A549 treated with DMSO at 1 μM for 4 hours (cell line): ENCODE measurements around the gene PPIA. TPM values are rescaled to one million over a fixed set of nuclear protein-coding genes. Genes with fewer than 3 reads are reported as not detected.

Experiments used
- total RNA-seq: library from RNA; stranded (reverse); fragments of 200-300 nt; extraction: Qiagen RNA extraction; gene quantifications from 5 replicates; pipeline ENCODE4 v1.2.3, GENCODE V29; 2022; ENCODE audit warnings: low read depth

The PPIA gene
- total RNA-seq: 4,827 to 5,540 TPM (median 5,124 TPM) in 5 replicates

DNA sequence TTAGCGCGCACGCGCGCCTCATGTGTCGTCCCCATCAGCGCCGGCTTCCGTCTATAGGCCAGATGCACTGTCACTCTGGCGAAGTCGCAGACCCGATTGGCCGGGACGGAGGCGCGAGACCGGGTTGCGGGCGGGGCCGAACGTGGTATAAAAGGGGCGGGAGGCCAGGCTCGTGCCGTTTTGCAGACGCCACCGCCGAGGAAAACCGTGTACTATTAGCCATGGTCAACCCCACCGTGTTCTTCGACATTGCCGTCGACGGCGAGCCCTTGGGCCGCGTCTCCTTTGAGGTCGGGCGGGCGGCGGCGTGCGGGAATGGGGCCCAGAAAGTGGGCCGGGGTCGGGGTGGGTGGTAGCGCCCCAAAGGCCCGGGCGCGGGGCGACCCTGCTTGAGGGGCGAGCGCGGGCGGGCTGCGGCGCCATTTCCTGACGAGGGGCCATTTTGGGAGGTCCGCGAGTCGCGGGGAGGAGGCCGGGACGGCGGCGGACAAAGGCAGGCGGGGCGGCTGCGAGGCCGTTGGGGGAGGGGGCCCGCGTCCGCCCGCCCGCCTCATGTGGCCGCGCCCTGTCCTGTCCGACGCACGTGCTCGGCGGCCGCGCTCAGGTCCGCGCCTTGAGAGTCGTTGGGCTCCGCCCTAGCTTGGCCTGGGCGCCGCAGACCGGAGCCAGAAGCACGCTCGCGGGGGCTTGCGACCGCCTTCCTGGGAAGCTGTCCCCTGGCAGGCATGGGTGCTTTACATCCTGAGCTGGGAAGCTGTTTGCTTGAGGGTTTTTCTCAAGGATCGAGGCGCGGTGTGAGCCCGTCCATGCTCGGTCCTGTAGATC lies at the start of gene PPIA:
TSS of gene PPIA (plus strand) at position 178 of the 825 bp plus-strand sequence. CDS start at position 222, 44 bp downstream.

DNA sequence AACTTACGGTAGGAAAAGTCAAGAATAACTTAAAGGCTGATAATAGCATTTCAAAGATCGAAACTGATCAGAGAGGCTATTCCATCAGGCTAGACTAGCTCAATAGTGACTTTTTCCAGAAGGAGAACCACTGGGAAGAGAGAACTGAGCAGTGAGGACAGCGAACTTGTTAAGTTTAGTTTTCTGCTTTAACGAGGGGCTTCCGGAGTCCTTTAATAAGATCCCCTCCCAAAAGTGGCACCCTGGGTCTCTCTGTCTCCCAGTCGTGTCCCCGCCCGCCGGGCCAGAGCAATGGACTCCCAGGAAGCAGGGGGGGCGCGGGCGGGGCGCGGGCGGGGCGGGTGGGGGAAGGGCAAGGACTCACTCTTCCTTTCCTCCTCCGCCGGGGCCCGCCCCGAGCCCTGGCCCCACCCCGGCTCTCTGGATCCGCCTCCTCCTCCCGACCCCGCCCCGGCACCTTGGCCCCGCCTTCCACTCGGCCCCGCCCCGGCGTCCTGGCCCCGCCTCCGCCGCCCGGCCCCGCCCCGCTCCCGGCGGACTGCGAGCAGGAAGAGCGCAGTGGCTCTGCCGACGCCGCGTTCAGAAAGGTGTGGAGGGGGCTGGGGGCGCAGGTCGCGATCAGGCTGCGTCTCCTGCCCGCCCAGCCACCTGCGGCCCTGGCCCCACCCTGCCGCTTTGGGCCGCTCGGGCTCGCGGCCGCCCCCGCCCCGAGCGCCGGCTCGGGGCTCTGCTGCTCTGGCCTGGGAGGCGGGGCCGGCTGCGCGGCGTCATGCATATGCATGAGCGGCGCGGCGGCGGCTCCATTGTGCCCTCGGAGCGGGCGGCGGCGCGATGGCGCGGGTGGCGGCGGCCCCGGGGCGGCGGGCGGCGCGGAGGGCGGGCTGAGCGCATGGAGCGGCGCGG lies 48.2 kb upstream of the PPIA start, which contains the start of gene ZMIZ2:
TSS of gene ZMIZ2 (plus strand) at position 803 of the 903 bp plus-strand sequence. CDS start 7,403 bp downstream, outside the sequence.

DNA sequence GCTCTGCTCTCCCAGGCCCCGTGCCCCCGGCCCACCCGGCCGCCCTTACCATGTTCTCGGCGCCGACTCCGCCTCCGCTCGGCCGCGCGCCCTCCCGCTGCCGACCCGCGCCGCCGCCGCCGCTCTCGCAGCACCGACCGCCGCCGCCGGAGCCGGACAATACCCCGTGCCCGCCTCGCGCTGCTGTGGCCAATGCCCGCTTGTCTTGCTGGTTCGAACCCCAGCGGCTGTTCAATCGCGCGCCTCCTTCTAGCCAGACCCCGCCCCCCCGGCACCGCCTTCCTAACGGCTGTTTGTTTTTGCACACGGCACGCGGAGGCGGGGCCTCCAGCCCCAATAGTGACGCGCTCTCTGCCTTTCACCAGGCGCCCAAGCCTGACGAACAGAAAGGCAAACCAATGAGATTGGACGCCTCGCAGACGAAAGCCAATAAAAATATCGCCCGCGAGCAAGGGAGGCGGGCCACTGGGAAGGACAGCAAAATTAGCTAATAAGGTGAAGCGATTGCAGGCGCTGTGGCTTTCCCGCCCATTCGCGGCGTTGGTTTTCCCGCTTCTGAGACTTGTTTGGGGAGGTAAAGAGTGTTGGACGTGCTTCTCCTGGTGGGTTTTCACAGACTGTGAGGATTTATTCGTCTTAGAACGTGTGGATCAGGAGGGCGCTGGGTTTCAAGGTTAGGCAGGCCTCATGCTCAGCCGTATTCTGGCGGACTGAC lies 51.6 kb downstream of the PPIA start, which contains the start of gene H2AZ2:
TSS of gene H2AZ2 (minus strand) at position 168 of the 715 bp plus-strand sequence. CDS start at position 52, 116 bp downstream.

Other genes starting within 250 kb of the PPIA start
- 109 to 136 TPM (median 124 TPM) in 5 replicates for gene DDX56, start 222.8 kb upstream of the PPIA start, total RNA-seq
- 50.5 to 54.9 TPM (median 51.3 TPM) in 5 replicates for gene TMED4, start 214.4 kb upstream of the PPIA start, total RNA-seq
- 25.9 to 34.0 TPM (median 30.9 TPM) in 5 replicates for gene OGDH, start 190.1 kb upstream of the PPIA start, total RNA-seq
- gene ZMIZ2, start 47.8 kb upstream of the PPIA start, total RNA-seq: 24.2 to 40.3 TPM (median 36.7 TPM) in 5 replicates
- gene H2AZ2, start 51.4 kb downstream of the PPIA start, total RNA-seq: 209 to 262 TPM (median 258 TPM) in 5 replicates
- gene PURB, start 88.8 kb downstream of the PPIA start, total RNA-seq: 11.9 to 14.4 TPM (median 12.1 TPM) in 5 replicates
- 0.07 to 0.13 TPM (median 0.09 TPM) in 5 replicates for gene MYO1G, start 182.3 kb downstream of the PPIA start, total RNA-seq
- gene CCM2, start 203.5 kb downstream of the PPIA start, total RNA-seq: 34.0 to 45.1 TPM (median 41.0 TPM) in 5 replicates